ENCODE results near the gene PLAAT5.

Gene PLAAT5

DNA sequence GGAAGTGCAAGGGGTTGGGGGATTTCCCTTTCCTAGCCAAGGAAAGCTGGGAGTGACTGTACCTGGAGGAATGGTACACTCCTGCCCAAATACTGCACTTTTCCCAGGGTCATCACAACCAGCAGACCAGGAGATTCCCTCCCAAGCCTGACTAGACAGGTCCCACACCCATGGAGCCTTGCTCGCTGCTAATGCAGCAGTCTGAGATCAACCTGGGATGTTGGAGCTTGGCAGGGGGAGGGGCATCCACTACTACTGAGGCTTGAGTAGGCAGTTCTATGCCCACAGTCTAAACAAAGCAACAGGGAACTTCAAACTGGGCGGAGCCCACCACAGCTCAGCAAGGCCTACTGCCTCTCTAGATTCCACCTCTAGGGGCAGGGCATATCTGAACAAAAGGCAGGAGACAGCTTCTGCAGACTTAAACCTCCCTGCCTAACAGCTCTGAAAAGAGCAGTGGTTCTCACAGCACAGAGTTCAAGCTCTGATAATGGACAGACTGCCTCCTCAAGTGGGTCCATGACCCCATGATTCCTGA, 62.9 kb downstream of the PLAAT5 start:
- no peak overlapping the region for H3K4me3 ChIP-seq (ENCODE audit: low read length)
- H3K27ac ChIP-seq (ENCODE audit: low read length) = no peak overlapping the region
- H3K4me1 ChIP-seq (ENCODE audit: control insufficient read depth, low read depth, low read length) = no peaks in the 10 kb centered on the region
- H3K9ac ChIP-seq (ENCODE audit: low read length) = no peak overlapping the region
- no peaks in the 10 kb centered on the region for H3K27me3 ChIP-seq (ENCODE audit: control insufficient read depth, insufficient read depth, low read length)
- no peaks in the 10 kb centered on the region for H3K9me3 ChIP-seq (ENCODE audit: control insufficient read depth, low read depth, low read length)
- H3K36me3 ChIP-seq (ENCODE audit: control insufficient read depth, low read depth, low read length) = no peaks in the 10 kb centered on the region

DNA sequence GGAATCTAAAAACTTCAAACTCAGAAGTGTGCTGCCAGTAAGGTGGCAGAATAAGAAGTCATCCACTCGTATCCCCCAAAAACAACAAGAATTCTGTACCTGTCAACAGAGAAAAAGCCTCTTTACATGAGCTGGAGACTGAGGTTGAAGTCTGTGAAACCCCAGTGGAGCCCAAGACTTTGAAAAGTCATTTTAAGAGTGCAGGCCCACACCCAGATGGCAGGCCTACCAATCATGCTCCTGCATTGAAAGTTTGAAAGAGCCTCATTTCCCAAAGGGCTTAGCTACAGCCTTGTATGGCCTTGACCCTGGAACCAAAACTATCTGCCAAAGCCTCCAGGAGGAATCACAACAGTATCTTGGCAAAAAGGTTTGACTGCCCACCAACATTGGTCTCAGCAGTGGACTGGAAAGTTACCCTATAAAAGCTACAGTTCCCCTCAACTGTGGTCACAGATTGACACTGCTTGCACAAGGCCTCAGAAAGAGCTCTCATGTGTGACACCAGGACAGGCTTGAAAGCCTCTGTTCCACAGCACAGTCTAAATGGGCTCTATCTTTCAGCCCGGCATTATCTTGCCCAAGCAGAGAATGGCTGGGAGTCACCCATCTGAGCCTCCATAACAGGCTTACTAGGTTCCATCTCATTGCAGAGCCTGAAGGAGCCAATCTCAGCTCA, 73.7 kb downstream of the PLAAT5 start:
- Histone ChIP-seq H3K4me3 (ENCODE audit: low read length) (no peak overlapping the region), H3K27me3 (ENCODE audit: control insufficient read depth, insufficient read depth, low read length) (no peaks in the 10 kb centered on the region), H3K27ac (ENCODE audit: low read length) (no peak overlapping the region), H3K36me3 (ENCODE audit: control insufficient read depth, low read depth, low read length) (no peaks in the 10 kb centered on the region), H3K9me3 (ENCODE audit: control insufficient read depth, low read depth, low read length) (no peaks in the 10 kb centered on the region), H3K9ac (ENCODE audit: low read length) (no peak overlapping the region), H3K4me1 (ENCODE audit: control insufficient read depth, low read depth, low read length) (no peaks in the 10 kb centered on the region)
